Measurements from ENCODE around the gene CLTC. TPM values are rescaled to one million over a fixed set of nuclear protein-coding genes. Genes with fewer than 3 reads are reported as not detected.

The CLTC gene
- total RNA-seq, 4 donors from 2014 or later = 174 to 224 (median 198) TPM

DNA sequence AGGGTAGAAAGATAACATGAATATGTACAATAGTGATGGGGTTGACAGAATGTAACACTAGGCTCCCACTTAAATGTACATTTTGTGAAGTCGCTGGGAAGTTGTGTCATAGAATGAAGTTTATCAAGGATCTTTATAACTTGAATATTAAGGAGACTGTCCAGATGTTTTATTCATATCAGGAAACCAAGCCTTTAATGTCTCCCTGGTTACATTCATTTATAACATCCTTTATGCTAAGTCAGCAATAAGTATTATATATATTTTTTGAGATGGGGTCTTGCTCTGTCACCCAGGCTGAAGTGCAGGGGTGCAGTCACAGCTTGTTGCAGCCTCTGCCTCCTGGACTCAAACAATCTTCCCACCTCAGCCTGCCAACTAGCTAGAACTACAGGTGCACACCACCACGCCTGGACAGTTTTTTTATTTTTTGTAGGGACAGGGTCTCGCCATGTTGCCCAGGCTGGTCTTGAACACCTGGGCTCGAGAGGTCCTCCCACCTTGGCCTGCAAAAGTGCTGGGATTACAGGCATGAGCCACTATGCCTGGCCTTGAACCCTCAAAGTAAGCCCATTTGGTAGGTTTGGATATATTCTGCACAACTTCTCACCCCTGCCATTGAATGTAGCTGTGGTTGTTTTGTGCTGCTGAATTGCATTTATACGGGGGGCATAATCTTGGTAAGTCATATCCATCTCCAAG, 14.1 kb downstream of the CLTC start:
- H3K4me1 ChIP-seq = peaks cover 0 to 61% (median 0%) of the 10 kb centered on the region in 4 donors
- H3K27me3 ChIP-seq = no peaks in the 10 kb centered on the region
- H3K9me3 ChIP-seq = no peaks in the 10 kb centered on the region
- no peak for TF ChIP-seq POLR2A (IDR thresholded peaks at IDR 0.05)
- TF ChIP-seq, protein P1, sequence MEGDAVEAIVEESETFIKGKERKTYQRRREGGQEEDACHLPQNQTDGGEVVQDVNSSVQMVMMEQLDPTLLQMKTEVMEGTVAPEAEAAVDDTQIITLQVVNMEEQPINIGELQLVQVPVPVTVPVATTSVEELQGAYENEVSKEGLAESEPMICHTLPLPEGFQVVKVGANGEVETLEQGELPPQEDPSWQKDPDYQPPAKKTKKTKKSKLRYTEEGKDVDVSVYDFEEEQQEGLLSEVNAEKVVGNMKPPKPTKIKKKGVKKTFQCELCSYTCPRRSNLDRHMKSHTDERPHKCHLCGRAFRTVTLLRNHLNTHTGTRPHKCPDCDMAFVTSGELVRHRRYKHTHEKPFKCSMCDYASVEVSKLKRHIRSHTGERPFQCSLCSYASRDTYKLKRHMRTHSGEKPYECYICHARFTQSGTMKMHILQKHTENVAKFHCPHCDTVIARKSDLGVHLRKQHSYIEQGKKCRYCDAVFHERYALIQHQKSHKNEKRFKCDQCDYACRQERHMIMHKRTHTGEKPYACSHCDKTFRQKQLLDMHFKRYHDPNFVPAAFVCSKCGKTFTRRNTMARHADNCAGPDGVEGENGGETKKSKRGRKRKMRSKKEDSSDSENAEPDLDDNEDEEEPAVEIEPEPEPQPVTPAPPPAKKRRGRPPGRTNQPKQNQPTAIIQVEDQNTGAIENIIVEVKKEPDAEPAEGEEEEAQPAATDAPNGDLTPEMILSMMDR (IDR thresholded peaks at IDR 0.05) = no peak
- no peaks in the 10 kb centered on the region for H3K36me3 ChIP-seq
- H3K4me3 ChIP-seq = no peak overlapping the region
- DNase-seq = no peak
- H3K27ac ChIP-seq = no peak overlapping the region

DNA sequence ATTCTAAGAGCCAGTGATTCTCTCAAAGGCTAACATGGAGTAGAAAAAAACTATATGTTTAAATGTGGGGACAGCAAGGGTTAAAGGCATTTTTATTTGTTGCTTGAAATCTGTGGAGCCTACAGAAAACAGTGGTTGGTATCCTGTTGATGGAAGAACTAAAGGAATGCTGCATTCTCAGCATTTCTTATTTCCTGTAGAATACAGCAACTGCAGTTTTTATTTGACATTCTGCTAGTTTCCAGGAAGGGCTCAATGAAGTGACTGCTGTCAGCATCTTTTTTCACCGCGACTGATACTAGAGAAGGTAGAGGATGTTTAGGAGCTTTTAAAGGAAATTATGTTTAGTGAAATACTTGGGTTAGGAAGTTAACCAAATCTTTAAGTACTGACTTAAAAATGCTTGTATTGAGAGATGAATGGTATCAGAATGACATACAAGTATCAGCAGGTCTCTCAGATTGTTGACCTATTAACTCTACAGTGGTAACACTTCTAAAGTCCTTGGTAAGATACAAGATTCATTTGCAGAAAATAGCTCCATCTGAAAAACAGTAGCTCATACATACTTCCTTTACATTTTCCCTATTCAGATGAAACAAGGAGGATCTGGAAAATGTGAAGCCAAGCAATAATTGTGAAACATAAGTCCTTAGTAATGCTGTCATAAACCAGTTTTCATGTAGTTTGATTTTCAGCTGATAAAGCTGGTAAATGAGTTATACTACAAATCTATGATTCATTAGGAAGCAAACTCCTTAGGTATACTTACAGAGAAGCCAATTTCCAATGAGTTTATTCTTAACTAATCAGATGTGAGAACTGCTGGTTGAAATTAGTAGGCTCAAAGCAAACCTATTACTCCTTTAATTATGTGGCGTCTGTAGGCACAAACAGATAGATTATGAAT, 15.2 kb downstream of the CLTC start:
- H3K36me3 ChIP-seq = no peaks in the 10 kb centered on the region
- H3K4me1 ChIP-seq = peaks cover 0 to 55% (median 0%) of the 10 kb centered on the region in 4 donors
- no peaks in the 10 kb centered on the region for H3K9me3 ChIP-seq
- no peak overlapping the region for H3K4me3 ChIP-seq
- TF ChIP-seq POLR2A (IDR thresholded peaks at IDR 0.05) = no peak
- TF ChIP-seq, protein P1 (IDR thresholded peaks at IDR 0.05) = no peak
- H3K27me3 ChIP-seq = no peaks in the 10 kb centered on the region
- no peak for DNase-seq
- H3K27ac ChIP-seq = peak overlapping the region in 1 of 4 donors; percentile 18

DNA sequence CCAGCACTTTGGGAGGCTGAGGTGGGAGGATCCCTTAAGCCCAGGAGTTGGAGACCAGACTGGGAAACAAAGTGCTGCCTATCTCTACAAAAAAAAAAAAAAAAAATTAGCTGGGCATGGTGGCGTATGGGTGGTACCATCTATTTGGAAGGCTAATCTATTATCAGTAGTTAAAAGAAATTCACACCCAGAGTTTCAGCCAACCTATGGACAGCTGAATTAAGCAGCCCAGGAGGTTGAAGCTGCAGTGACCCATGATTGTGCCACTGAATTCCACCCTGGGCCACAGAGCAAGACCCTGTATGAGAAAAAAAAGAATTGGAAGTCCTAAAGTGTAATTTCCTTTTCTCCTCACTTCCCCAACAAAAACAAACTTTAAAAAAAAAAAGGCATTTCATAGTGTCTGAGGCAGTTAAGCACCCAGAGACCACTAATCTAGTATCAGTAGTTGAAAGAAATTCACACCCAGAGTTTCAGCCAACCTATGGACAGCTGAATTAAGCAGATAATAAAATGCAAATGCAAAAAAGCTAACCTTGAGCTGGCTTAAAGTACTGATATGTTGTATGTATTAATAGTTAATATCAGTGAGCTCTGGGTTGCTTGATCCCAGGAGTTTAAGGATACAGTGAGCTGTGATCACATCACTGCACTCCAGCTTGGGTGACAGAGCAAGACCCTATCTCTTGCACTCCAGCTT, 18.1 kb downstream of the CLTC start:
- TF ChIP-seq, protein P1 (IDR thresholded peaks at IDR 0.05) = no peak
- TF ChIP-seq POLR2A (IDR thresholded peaks at IDR 0.05) = no peak
- Histone ChIP-seq H3K9me3 (no peaks in the 10 kb centered on the region), H3K4me1 (peaks cover 0 to 66% (median 4%) of the 10 kb centered on the region in 4 donors)

DNA sequence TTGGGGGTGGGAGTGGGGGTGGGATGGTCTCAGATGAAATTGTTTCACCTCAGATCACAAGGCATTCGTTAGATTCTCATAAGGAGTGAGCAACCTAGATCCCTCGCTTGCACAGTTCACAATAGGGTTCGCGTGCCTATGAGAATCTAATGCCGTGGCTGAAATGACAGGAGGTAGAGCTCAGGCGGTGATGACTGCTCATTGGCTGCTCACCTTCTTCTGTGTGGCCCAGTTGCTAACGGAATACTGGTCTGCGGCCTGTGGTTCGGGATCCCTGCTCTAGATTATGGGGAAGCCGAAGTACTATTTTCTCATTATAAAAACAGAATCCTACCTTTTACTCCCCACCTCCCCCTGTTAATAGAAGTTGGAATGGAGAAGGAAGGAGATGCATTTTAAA, 18.9 kb downstream of the CLTC start:
- TF ChIP-seq POLR2A (IDR thresholded peaks at IDR 0.05) = no peak
- TF ChIP-seq, protein P1 (IDR thresholded peaks at IDR 0.05) = no peak
- Histone ChIP-seq H3K27ac (no peak overlapping the region), H3K4me1 (peaks cover 0 to 67% (median 5%) of the 10 kb centered on the region in 4 donors), H3K4me3 (no peak overlapping the region), H3K9me3 (no peaks in the 10 kb centered on the region), H3K27me3 (no peaks in the 10 kb centered on the region), H3K36me3 (no peaks in the 10 kb centered on the region)
- DNase-seq = no peak

More for the DNA sequence above, 18.1 kb downstream of the CLTC start:
- no peaks in the 10 kb centered on the region for H3K36me3 ChIP-seq
- no peaks in the 10 kb centered on the region for H3K27me3 ChIP-seq
- no peak overlapping the region for H3K4me3 ChIP-seq
- DNase-seq = no peak
- H3K27ac ChIP-seq = no peak overlapping the region

DNA sequence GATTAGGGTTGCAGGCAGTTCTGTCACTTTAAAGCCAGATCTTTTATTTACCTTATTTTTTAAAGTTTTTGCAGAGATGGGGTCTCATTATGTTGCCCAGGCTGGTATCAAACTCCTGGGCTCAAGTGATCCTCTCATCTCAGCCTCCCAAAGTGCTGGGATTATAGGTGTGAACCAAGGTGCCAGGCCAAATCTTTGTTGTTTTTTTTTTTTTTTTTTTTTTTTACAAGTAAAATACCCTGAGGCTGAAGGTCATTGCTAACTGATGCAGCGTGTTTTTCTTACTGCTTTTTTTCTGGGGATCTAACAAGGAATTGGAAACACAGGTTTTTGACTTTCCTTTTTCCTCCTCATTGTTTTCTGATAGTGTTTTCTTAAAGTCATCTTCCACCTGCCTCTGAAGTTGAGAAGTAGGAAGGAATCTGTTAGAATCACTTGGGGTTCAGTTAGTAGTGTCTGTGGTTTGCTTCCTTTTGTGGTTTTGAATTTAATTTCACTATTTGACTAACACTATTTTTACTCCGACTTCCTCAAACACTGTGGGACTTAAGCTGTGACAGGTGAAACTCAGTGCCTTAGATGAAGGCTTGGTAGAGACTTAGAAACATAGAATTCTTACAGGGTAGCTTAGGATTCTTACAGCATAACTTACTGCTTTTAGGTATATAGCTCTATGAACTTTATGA, 22.2 kb downstream of the CLTC start:
- Histone ChIP-seq H3K4me3 (no peak overlapping the region), H3K36me3 (peaks cover 0 to 20% (median 0%) of the 10 kb centered on the region in 3 donors), H3K27me3 (no peaks in the 10 kb centered on the region), H3K9me3 (no peaks in the 10 kb centered on the region), H3K4me1 (peaks cover 0 to 57% (median 5%) of the 10 kb centered on the region in 4 donors), H3K27ac (peak overlapping the region in 1 of 4 donors; percentile 40)
- no peak for DNase-seq
- no peak for TF ChIP-seq POLR2A (IDR thresholded peaks at IDR 0.05)
- TF ChIP-seq, protein P1 (IDR thresholded peaks at IDR 0.05) = no peak
